Measurements from ENCODE around the gene DNAJB9.

DNAJB9 gene

DNA sequence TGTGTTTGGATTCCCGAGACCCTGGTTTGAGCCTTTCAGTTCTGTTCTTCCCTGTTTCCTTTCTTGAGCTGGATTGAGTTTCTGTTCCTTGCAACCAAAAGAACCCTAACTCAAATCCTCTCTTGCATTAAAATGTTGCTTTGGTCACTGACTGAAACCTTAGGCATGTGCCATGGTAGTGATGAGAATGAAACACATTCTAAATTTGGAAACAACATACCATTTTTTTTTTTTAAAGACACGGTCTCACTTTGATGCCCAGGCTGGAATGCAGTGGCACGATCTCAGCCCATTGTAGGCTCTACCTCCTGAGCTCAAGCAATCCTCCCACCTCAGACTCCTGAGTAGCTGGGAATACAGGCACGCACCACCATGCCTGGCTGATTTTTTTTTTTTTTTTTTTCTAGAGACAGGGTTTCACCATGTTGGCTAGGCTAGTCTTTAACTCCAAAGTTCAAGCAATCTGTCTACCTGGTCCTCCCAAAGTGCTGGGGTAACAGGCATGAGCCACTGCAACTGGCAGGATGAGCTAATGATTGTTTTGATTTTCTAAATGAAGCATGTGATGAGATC is 8.5 kb upstream of the DNAJB9 start:
- Histone ChIP-seq H3K4me3 (ENCODE audit: insufficient read depth, low read depth, low read length) (no peak overlapping the region), H3K9me3 (ENCODE audit: control insufficient read depth, low read length) (peaks cover 2% of the 10 kb centered on the region), H3K36me3 (ENCODE audit: control insufficient read depth, insufficient read depth, low read length) (peaks cover 12% of the 10 kb centered on the region), H3K4me1 (ENCODE audit: control insufficient read depth, insufficient read depth, low read length) (no peaks in the 10 kb centered on the region), H3K27me3 (ENCODE audit: control insufficient read depth, insufficient read depth, low read length, poor library complexity, severe bottlenecking) (no peaks in the 10 kb centered on the region), H3K27ac (ENCODE audit: insufficient read depth, low read depth, low read length, poor library complexity, severe bottlenecking) (no peak overlapping the region)
- WGBS, 2 experiments, result 91 to 92% methylated on average over 4 of the region's 4 CpGs

DNA sequence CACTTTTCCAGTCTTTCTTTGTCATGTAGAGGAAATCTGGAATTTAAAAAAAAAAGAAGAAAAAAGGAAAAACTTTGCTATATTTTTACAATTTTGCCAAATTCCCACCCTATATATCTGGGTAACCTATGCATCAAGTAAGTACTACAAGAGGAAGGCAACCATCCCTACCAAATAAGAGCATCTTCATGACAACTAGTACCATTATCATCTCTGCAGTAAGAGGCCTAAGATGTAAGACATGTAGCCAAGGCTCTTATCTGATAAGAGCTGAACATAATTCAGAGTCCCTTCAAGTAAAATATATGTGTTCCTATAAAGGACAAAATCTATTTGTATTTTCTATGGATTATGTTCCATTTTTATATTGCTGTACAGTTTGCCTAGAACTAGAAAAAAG is 3.7 kb upstream of the DNAJB9 start:
- Histone ChIP-seq H3K4me3 (ENCODE audit: insufficient read depth, low read depth, low read length) (no peak overlapping the region), H3K27me3 (ENCODE audit: control insufficient read depth, insufficient read depth, low read length, poor library complexity, severe bottlenecking) (no peaks in the 10 kb centered on the region), H3K4me1 (ENCODE audit: control insufficient read depth, insufficient read depth, low read length) (peaks cover 4% of the 10 kb centered on the region), H3K9me3 (ENCODE audit: control insufficient read depth, low read length) (no peaks in the 10 kb centered on the region), H3K27ac (ENCODE audit: insufficient read depth, low read depth, low read length, poor library complexity, severe bottlenecking) (no peak overlapping the region), H3K36me3 (ENCODE audit: control insufficient read depth, insufficient read depth, low read length) (peaks cover 7% of the 10 kb centered on the region)

DNA sequence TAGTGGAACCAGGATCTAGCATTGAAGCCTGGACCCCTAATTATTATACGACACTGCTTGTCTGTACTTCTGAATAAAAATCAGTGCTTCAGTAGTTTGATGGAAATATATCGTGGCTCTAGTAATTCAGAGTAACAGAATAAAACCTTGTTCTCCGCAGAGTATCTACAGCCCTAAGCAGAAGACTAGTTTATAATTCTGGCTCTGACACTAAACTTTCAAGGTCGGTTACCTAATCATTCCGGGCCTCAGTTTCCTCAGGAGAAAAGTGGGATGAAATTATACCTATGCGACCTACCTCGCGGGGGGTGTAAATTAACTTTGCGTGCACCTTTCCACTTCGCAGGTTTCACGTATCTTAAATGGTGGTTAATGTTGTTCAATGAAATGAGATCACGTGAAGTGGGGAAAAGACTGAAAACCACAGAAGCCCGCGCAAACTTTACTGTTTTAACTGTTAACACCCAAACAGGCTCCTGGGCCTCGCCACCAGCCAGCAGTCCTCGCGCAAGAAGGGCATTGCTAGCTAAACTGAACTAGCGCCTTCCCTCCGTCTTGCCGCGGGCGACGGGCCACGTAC is 783 bp upstream of the DNAJB9 start:
- no peaks in the 10 kb centered on the region for H3K27me3 ChIP-seq (ENCODE audit: control insufficient read depth, insufficient read depth, low read length, poor library complexity, severe bottlenecking)
- H3K4me3 ChIP-seq (ENCODE audit: insufficient read depth, low read depth, low read length), result peak overlapping the region; percentile 88
- H3K4me1 ChIP-seq (ENCODE audit: control insufficient read depth, insufficient read depth, low read length), result peaks cover 4% of the 10 kb centered on the region
- WGBS, 2 experiments, result 11 to 13% methylated on average over 24 of the region's 24 CpGs
- H3K27ac ChIP-seq (ENCODE audit: insufficient read depth, low read depth, low read length, poor library complexity, severe bottlenecking), result peak overlapping the region; percentile 89
- peaks cover 7% of the 10 kb centered on the region for H3K36me3 ChIP-seq (ENCODE audit: control insufficient read depth, insufficient read depth, low read length)
- H3K9me3 ChIP-seq (ENCODE audit: control insufficient read depth, low read length), result no peaks in the 10 kb centered on the region

DNA sequence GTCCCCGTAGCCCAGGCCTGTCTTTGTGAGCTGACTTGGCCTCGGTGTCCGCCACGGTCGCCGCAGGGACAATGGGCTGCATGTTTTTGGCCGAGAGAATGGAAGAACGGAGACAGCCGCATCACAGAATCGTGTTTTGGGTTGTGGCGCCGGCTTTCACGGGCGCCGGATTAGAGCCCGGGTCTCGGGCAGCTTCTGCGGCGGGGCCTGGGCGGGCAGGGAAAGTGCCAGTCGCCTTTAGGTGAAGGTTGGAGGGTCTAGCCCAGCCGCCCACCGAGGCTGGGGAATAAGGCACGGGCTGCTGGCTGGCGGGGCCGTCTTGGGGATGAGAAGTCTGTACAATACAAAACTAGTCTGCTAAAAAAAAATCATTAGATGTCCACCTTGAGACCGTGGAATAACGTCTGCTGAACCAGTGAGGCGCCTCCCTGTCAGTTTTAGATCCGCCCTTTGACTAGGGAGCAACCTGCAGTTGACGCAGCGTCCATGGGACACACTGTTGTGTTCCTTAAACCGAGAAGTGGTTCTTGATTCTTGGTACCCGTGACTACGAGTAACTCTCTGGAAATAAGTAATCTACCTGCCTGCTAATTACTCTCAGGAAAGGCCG is 577 bp downstream of the DNAJB9 start:
- Histone ChIP-seq H3K4me3 (ENCODE audit: insufficient read depth, low read depth, low read length) (peak overlapping the region; percentile 88), H3K4me1 (ENCODE audit: control insufficient read depth, insufficient read depth, low read length) (peaks cover 4% of the 10 kb centered on the region), H3K36me3 (ENCODE audit: control insufficient read depth, insufficient read depth, low read length) (peaks cover 5% of the 10 kb centered on the region), H3K9me3 (ENCODE audit: control insufficient read depth, low read length) (no peaks in the 10 kb centered on the region), H3K27ac (ENCODE audit: insufficient read depth, low read depth, low read length, poor library complexity, severe bottlenecking) (peak overlapping the region; percentile 91), H3K27me3 (ENCODE audit: control insufficient read depth, insufficient read depth, low read length, poor library complexity, severe bottlenecking) (no peaks in the 10 kb centered on the region)
- 0 to 1% methylated on average over 36 of the region's 36 CpGs for WGBS, 2 experiments

DNA sequence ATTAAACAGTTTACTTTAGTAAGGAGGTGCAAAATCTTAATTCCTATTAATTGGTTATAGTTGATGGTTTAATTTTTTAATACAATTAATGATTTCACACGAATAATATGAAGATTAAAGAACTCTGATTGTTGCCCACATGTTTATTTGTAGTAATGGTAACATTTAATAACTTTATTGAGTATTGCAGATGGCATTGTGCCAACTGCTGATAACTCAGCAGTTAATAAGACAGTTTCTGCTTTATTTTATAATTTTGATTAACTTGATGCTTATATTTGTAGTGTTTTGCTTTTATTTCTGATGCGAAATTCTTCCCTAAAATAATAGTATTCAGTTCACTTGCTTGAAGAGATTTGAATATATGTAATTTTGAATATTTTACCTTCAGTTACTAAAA is 2.8 kb downstream of the DNAJB9 start:
- no peaks in the 10 kb centered on the region for H3K27me3 ChIP-seq (ENCODE audit: control insufficient read depth, insufficient read depth, low read length, poor library complexity, severe bottlenecking)
- H3K4me3 ChIP-seq (ENCODE audit: insufficient read depth, low read depth, low read length), result no peak overlapping the region
- H3K27ac ChIP-seq (ENCODE audit: insufficient read depth, low read depth, low read length, poor library complexity, severe bottlenecking), result no peak overlapping the region
- 100% methylated on average over 1 of the region's 2 CpGs; no CpG with 5 or more reads in 1 of the 2 experiments for WGBS, 2 experiments
- H3K9me3 ChIP-seq (ENCODE audit: control insufficient read depth, low read length), result no peaks in the 10 kb centered on the region
- no peaks in the 10 kb centered on the region for H3K36me3 ChIP-seq (ENCODE audit: control insufficient read depth, insufficient read depth, low read length)
- H3K4me1 ChIP-seq (ENCODE audit: control insufficient read depth, insufficient read depth, low read length), result peaks cover 4% of the 10 kb centered on the region

DNA sequence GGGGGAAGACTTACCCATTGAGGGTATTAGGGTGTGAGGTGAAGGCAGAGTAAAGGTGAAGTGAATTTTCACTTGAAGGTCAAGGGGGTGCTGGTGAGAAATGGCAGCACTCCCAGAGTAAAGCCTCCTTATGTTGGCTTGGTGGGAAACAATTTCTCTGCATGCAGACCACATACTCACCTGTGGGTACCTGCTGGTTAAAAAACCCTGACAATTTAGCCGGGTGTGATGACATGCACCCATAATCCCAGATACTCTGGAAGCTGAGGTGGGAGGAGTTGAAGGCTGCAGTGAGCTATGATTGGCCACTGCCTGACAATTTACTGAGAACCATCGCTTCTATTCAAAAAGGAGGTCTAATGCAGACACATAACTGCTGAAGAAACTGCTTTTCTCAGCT is 5.5 kb downstream of the DNAJB9 start:
- Histone ChIP-seq H3K4me1 (ENCODE audit: control insufficient read depth, insufficient read depth, low read length) (no peaks in the 10 kb centered on the region), H3K27ac (ENCODE audit: insufficient read depth, low read depth, low read length, poor library complexity, severe bottlenecking) (no peak overlapping the region), H3K4me3 (ENCODE audit: insufficient read depth, low read depth, low read length) (no peak overlapping the region), H3K27me3 (ENCODE audit: control insufficient read depth, insufficient read depth, low read length, poor library complexity, severe bottlenecking) (no peaks in the 10 kb centered on the region), H3K36me3 (ENCODE audit: control insufficient read depth, insufficient read depth, low read length) (peaks cover 11% of the 10 kb centered on the region), H3K9me3 (ENCODE audit: control insufficient read depth, low read length) (no peaks in the 10 kb centered on the region)
- WGBS, 2 experiments, result 94 to 96% methylated on average over 2 of the region's 2 CpGs

DNA sequence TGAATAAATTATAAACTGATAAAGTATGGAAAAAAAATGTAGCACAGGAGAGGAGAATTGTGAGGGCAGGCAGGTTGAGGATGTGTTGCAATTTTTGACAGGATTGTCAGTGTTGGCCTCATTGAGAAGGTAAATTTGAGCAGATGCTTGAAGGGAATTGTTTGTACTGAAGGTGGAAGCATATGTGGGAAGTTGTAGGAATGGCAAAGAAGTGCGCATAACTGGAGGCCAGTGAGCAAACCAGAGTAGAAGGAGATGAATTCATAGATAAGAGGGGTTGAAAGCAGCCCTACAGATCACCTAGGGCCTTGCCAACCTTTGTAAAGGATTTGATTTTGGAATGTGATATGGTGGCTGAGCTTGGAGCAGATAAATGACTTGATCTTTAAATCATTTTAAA is 6.4 kb downstream of the DNAJB9 start:
- Histone ChIP-seq H3K36me3 (ENCODE audit: control insufficient read depth, insufficient read depth, low read length) (peaks cover 12% of the 10 kb centered on the region), H3K4me3 (ENCODE audit: insufficient read depth, low read depth, low read length) (no peak overlapping the region), H3K4me1 (ENCODE audit: control insufficient read depth, insufficient read depth, low read length) (no peaks in the 10 kb centered on the region), H3K27me3 (ENCODE audit: control insufficient read depth, insufficient read depth, low read length, poor library complexity, severe bottlenecking) (no peaks in the 10 kb centered on the region), H3K27ac (ENCODE audit: insufficient read depth, low read depth, low read length, poor library complexity, severe bottlenecking) (no peak overlapping the region), H3K9me3 (ENCODE audit: control insufficient read depth, low read length) (no peaks in the 10 kb centered on the region)
- 93 to 95% methylated on average over 1 of the region's 1 CpG for WGBS, 2 experiments

DNA sequence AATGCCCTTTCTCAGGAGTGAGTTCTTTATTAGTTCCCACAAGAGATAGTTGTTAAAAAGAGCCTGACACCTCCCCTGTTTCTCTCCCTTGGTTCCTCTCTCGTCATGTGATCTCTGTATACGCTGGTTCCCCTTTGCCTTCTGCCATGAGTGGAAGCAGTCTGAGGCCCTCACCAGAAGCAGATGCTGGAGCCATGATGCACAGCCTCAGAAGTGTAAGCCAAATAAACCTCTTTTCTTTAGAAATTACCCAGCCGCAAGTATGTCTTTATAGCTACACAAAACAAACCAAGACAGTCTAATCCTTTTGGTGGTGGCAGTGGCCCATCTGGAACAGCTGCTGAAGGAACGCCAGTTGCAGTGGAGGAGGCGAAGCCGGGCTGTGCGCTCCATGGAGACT is 9.3 kb downstream of the DNAJB9 start:
- Histone ChIP-seq H3K27ac (ENCODE audit: insufficient read depth, low read depth, low read length, poor library complexity, severe bottlenecking) (no peak overlapping the region), H3K36me3 (ENCODE audit: control insufficient read depth, insufficient read depth, low read length) (peaks cover 12% of the 10 kb centered on the region), H3K4me3 (ENCODE audit: insufficient read depth, low read depth, low read length) (no peak overlapping the region), H3K27me3 (ENCODE audit: control insufficient read depth, insufficient read depth, low read length, poor library complexity, severe bottlenecking) (no peaks in the 10 kb centered on the region), H3K4me1 (ENCODE audit: control insufficient read depth, insufficient read depth, low read length) (no peaks in the 10 kb centered on the region), H3K9me3 (ENCODE audit: control insufficient read depth, low read length) (no peaks in the 10 kb centered on the region)
- 94 to 96% methylated on average over 7 of the region's 7 CpGs for WGBS, 2 experiments

DNA sequence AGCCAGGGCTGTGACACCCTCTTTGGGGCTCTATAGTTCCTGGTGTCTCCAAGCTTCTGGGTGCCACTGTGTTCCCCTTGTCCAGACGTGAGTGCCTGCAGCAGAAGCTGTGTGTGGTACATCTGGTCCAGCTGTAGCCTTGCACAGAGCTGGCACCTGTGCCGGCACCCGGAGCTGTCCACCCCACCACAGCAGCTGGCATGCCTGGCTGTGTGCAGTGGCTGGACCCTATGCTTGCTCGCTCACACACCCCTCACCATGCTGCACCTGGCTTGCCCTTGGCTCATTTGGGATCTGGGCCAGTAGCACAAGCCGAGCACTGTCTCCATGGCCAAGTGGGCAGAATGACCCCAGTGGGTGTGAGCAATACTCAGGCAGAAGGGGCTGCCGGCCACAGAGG is 10.6 kb downstream of the DNAJB9 start:
- WGBS, 2 experiments, result 75 to 80% methylated on average over 6 of the region's 6 CpGs
- no peak overlapping the region for H3K4me3 ChIP-seq (ENCODE audit: insufficient read depth, low read depth, low read length)
- no peak overlapping the region for H3K27ac ChIP-seq (ENCODE audit: insufficient read depth, low read depth, low read length, poor library complexity, severe bottlenecking)
- H3K36me3 ChIP-seq (ENCODE audit: control insufficient read depth, insufficient read depth, low read length), result peaks cover 12% of the 10 kb centered on the region
- no peaks in the 10 kb centered on the region for H3K4me1 ChIP-seq (ENCODE audit: control insufficient read depth, insufficient read depth, low read length)
- H3K27me3 ChIP-seq (ENCODE audit: control insufficient read depth, insufficient read depth, low read length, poor library complexity, severe bottlenecking), result no peaks in the 10 kb centered on the region
- no peaks in the 10 kb centered on the region for H3K9me3 ChIP-seq (ENCODE audit: control insufficient read depth, low read length)

DNA sequence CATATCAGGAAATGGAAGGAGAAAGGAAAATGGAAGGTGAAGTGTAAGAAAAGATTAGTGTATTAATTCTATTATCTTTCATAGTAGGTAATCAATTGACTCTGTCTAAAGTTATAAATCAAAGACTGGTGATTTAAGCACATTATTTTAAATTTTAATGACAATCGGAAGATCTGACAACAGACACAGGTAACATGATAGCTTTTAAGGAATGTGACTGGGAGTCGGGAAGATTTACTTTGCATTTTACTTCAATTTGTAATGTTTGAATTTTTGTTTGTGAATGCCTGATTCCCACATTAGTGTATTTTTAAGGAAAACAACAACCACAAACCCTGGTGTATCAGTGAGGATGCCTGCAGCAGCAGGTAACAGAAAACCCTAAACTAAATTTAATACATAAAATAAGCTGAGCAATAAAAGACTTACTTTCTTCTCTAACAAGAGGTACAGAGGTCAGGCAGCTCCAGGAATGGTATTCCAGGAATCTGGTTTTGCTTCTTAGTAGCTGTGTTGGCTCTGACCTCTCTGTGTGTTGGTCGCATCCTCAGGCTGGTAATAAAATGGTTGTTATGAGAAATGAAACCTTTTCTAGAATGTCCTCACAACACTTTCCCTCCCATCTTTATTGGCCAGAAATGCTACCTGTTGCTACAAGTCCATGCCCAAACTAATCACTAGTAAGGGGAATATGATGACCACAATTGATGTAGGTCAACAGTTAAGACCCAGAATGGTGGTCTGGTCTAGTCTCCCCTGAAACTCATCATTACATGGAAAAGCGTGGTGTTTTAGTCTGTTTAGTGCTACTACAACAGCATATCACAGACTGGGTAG is 12.2 kb downstream of the DNAJB9 start:
- no peak overlapping the region for H3K4me3 ChIP-seq (ENCODE audit: insufficient read depth, low read depth, low read length)
- H3K9me3 ChIP-seq (ENCODE audit: control insufficient read depth, low read length), result no peaks in the 10 kb centered on the region
- no peaks in the 10 kb centered on the region for H3K27me3 ChIP-seq (ENCODE audit: control insufficient read depth, insufficient read depth, low read length, poor library complexity, severe bottlenecking)
- H3K27ac ChIP-seq (ENCODE audit: insufficient read depth, low read depth, low read length, poor library complexity, severe bottlenecking), result no peak overlapping the region
- WGBS, 2 experiments, result 68 to 93% methylated on average over 3 to 4 of the region's 4 CpGs
- no peaks in the 10 kb centered on the region for H3K4me1 ChIP-seq (ENCODE audit: control insufficient read depth, insufficient read depth, low read length)
- H3K36me3 ChIP-seq (ENCODE audit: control insufficient read depth, insufficient read depth, low read length), result peaks cover 12% of the 10 kb centered on the region

Data from ectodermal cell (in vitro differentiated cells).